ENCODE results near the gene ABI2. TPM values are rescaled to one million over a fixed set of nuclear protein-coding genes. Genes with fewer than 3 reads are reported as not detected.

The ABI2 gene
- total RNA-seq, 1 experiment from 2014 or later, result 141 TPM

DNA sequence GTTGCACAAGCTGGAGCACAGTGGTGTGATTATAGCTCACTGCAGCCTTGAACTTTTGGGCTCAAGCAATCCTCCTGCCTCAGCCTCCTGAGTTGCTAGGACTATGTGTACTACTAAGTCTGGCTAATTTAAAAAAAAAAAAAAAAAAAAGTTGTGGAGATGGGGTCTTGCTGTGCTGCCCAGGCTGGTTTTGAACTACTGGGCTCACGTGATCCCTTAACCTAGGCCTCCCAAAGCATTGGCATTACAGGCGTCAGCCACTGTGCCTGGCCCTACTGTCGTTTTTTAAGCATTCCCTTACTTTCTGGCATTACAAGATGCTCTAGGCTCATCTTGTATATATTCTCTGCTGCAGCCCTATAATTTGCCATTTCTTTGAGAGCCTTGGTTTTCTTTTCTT lies 118.6 kb downstream of the ABI2 start:
- H2BK12ac ChIP-seq (ENCODE audit: insufficient read length, low read depth, low read length), result no peak overlapping the region
- no peak overlapping the region for H3K9ac ChIP-seq (ENCODE audit: extremely low read depth, insufficient read length, low read length)
- Mint-ChIP-seq H3K4me3 (no peak overlapping the region), H3K27ac (no peak overlapping the region), H3K36me3 (ENCODE audit: insufficient read depth in 1 of 3, low read depth in 3 of 3) (peaks cover 0 to 27% (median 24%) of the 10 kb centered on the region in 3 experiments; a peak in 5 of 7 replicates), H3K27me3 (ENCODE audit: low read depth) (no peaks in the 10 kb centered on the region), H3K4me1 (no peaks in the 10 kb centered on the region), H3K9me3 (no peaks in the 10 kb centered on the region)
- WGBS (ENCODE audit: extremely low coverage, insufficient read length, low lambda C conversion rate), result no CpG with 5 or more reads among the region's 3 CpGs
- no peaks in the 10 kb centered on the region for H4K20me1 ChIP-seq (ENCODE audit: control insufficient read depth, insufficient read depth, insufficient read length)
- no peak overlapping the region for H3K4ac ChIP-seq (ENCODE audit: low read depth, low read length)
- no peak overlapping the region for H3K23ac ChIP-seq (ENCODE audit: insufficient read length, low read depth, low read length)
- no peak overlapping the region for H4K8ac ChIP-seq (replicated peaks; ENCODE audit: insufficient read length, low read depth, low read length)
- H3K79me2 ChIP-seq (ENCODE audit: insufficient read depth, low read length), result no peaks in the 10 kb centered on the region
- H3K56ac ChIP-seq (ENCODE audit: insufficient read length, low read depth, low read length), result no peak overlapping the region
- H3K23me2 ChIP-seq (ENCODE audit: insufficient read length, low read depth, low read length, poor library complexity, severe bottlenecking), result no peaks in the 10 kb centered on the region
- no peak overlapping the region for H2AK5ac ChIP-seq (ENCODE audit: insufficient read length, low read length)
- H2AFZ ChIP-seq (ENCODE audit: low read length), result no peak overlapping the region
- no peak overlapping the region for H2BK120ac ChIP-seq (ENCODE audit: low read depth, low read length, poor library complexity, severe bottlenecking)
- H3K27me3 ChIP-seq (ENCODE audit: insufficient read depth, low read length), result no peaks in the 10 kb centered on the region
- H3K4me2 ChIP-seq (ENCODE audit: insufficient read depth, insufficient read length, low read length), result no peak overlapping the region
- TF ChIP-seq, protein P1, sequence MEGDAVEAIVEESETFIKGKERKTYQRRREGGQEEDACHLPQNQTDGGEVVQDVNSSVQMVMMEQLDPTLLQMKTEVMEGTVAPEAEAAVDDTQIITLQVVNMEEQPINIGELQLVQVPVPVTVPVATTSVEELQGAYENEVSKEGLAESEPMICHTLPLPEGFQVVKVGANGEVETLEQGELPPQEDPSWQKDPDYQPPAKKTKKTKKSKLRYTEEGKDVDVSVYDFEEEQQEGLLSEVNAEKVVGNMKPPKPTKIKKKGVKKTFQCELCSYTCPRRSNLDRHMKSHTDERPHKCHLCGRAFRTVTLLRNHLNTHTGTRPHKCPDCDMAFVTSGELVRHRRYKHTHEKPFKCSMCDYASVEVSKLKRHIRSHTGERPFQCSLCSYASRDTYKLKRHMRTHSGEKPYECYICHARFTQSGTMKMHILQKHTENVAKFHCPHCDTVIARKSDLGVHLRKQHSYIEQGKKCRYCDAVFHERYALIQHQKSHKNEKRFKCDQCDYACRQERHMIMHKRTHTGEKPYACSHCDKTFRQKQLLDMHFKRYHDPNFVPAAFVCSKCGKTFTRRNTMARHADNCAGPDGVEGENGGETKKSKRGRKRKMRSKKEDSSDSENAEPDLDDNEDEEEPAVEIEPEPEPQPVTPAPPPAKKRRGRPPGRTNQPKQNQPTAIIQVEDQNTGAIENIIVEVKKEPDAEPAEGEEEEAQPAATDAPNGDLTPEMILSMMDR (conservative IDR thresholded peaks at IDR 0.05), result no peak
- H4K91ac ChIP-seq (ENCODE audit: insufficient read length, low read depth, low read length), result no peak overlapping the region
- H2BK5ac ChIP-seq (ENCODE audit: insufficient read length, low read length), result no peak overlapping the region
- DNase-seq, result no peak
- no peak overlapping the region for H3T11ph ChIP-seq (ENCODE audit: low read length)
- H3K9me3 ChIP-seq (ENCODE audit: control insufficient read depth, low read depth, low read length), result no peaks in the 10 kb centered on the region
- H2BK15ac ChIP-seq (ENCODE audit: low read depth, low read length), result no peak overlapping the region
- H3K4me1 ChIP-seq (ENCODE audit: insufficient read depth, low read length), result no peaks in the 10 kb centered on the region
- H2BK20ac ChIP-seq (ENCODE audit: low read depth, low read length, poor library complexity, severe bottlenecking), result no peak overlapping the region
- H3K18ac ChIP-seq (ENCODE audit: insufficient read length, low read depth, low read length), result no peak overlapping the region
- H4K5ac ChIP-seq (ENCODE audit: insufficient read length, low read depth, low read length), result no peak overlapping the region
- H3K14ac ChIP-seq (ENCODE audit: insufficient read depth, low read length), result no peak overlapping the region
- H3K27ac ChIP-seq (ENCODE audit: insufficient read length, low read depth, low read length), result no peak overlapping the region
- H3K79me1 ChIP-seq (ENCODE audit: insufficient read depth, low read depth, low read length, poor library complexity, severe bottlenecking), result no peaks in the 10 kb centered on the region
